ENCODE data around the gene WDR36. TPM values are rescaled to one million over a fixed set of nuclear protein-coding genes. Genes with fewer than 3 reads are reported as not detected.
A peak's percentile ranks its signal among the peaks of the same experiment; 100 is the strongest.

The WDR36 gene
- total and polyA plus RNA-seq, 2 experiments from 2014 or later, result 18.5 to 56.8 TPM

GRCh38 chr5:111173476-111173875 is 81.3 kb downstream of the WDR36 start:
- DNase-seq (ENCODE audit: low spot score) (no peak), ATAC-seq (no peak)
- TF ChIP-seq CTCF (conservative IDR thresholded peaks at IDR 0.05; ENCODE audit: low read depth in 2 of 2) (no peak), ZNF331 (CRISPR knock-in tag; IDR thresholded peaks at IDR 0.05; ENCODE audit: low read depth) (no peak), CREB1 (CRISPR knock-in tag; IDR thresholded peaks at IDR 0.05; ENCODE audit: low read depth) (no peak), JUNB (IDR thresholded peaks at IDR 0.05; ENCODE audit: unreplicated experiment) (no peak), NANOG (IDR thresholded peaks at IDR 0.05; ENCODE audit: borderline replicate concordance) (no peak), ZNF462 (CRISPR knock-in tag; IDR thresholded peaks at IDR 0.05) (no peak), ZNF114 (CRISPR knock-in tag; IDR thresholded peaks at IDR 0.05) (no peak), EZH2 (IDR thresholded peaks at IDR 0.05; ENCODE audit: low read depth, unreplicated experiment) (no peak), POLR2AphosphoS5 (IDR thresholded peaks at IDR 0.05; ENCODE audit: low read depth) (no peak), EZH2phosphoT487 (IDR thresholded peaks at IDR 0.05; ENCODE audit: unreplicated experiment) (no peak), STAT1 (IDR thresholded peaks at IDR 0.05; ENCODE audit: unreplicated experiment) (no peak)
- TF ChIP-seq, protein P1, sequence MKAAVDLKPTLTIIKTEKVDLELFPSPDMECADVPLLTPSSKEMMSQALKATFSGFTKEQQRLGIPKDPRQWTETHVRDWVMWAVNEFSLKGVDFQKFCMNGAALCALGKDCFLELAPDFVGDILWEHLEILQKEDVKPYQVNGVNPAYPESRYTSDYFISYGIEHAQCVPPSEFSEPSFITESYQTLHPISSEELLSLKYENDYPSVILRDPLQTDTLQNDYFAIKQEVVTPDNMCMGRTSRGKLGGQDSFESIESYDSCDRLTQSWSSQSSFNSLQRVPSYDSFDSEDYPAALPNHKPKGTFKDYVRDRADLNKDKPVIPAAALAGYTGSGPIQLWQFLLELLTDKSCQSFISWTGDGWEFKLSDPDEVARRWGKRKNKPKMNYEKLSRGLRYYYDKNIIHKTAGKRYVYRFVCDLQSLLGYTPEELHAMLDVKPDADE (IDR thresholded peaks at IDR 0.05), result no peak
- TF ChIP-seq, protein P2, sequence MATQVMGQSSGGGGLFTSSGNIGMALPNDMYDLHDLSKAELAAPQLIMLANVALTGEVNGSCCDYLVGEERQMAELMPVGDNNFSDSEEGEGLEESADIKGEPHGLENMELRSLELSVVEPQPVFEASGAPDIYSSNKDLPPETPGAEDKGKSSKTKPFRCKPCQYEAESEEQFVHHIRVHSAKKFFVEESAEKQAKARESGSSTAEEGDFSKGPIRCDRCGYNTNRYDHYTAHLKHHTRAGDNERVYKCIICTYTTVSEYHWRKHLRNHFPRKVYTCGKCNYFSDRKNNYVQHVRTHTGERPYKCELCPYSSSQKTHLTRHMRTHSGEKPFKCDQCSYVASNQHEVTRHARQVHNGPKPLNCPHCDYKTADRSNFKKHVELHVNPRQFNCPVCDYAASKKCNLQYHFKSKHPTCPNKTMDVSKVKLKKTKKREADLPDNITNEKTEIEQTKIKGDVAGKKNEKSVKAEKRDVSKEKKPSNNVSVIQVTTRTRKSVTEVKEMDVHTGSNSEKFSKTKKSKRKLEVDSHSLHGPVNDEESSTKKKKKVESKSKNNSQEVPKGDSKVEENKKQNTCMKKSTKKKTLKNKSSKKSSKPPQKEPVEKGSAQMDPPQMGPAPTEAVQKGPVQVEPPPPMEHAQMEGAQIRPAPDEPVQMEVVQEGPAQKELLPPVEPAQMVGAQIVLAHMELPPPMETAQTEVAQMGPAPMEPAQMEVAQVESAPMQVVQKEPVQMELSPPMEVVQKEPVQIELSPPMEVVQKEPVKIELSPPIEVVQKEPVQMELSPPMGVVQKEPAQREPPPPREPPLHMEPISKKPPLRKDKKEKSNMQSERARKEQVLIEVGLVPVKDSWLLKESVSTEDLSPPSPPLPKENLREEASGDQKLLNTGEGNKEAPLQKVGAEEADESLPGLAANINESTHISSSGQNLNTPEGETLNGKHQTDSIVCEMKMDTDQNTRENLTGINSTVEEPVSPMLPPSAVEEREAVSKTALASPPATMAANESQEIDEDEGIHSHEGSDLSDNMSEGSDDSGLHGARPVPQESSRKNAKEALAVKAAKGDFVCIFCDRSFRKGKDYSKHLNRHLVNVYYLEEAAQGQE (IDR thresholded peaks at IDR 0.05; ENCODE audit: unreplicated experiment), result no peak
- H3K4me1 ChIP-seq (ENCODE audit: insufficient read depth), result no peaks in the 10 kb centered on the region; the same call in 1 of the 2 replicates
- peak overlapping the region; percentile 35; the same call in 1 of the 2 replicates for H2AFZ ChIP-seq
- H3K36me3 Mint-ChIP-seq (ENCODE audit: low read depth), result no peaks in the 10 kb centered on the region
- H3K27me3 Mint-ChIP-seq (ENCODE audit: insufficient read depth, low read depth, poor library complexity), result peaks cover 3% of the 10 kb centered on the region
- H3K9me3 Mint-ChIP-seq, result no peaks in the 10 kb centered on the region
- H3K4me3 Mint-ChIP-seq, result no peak overlapping the region
- no peaks in the 10 kb centered on the region for H4K20me1 ChIP-seq (replicated peaks; ENCODE audit: insufficient read depth)
- H3K27me3 ChIP-seq (ENCODE audit: insufficient read depth), result no peaks in the 10 kb centered on the region
- H3K9me2 ChIP-seq (ENCODE audit: insufficient read depth), result no peaks in the 10 kb centered on the region
- H3K79me2 ChIP-seq (replicated peaks; ENCODE audit: insufficient read depth), result no peaks in the 10 kb centered on the region
- H3K27ac Mint-ChIP-seq, result no peak overlapping the region
- peaks cover 3% of the 10 kb centered on the region; the same call in 2 of the 3 replicates for H3K4me1 Mint-ChIP-seq
- H3K4me2 ChIP-seq, result no peak overlapping the region
- H3K27ac ChIP-seq (ENCODE audit: low read depth), result no peak overlapping the region
- H3F3A ChIP-seq (replicated peaks; ENCODE audit: low read depth), result no peaks in the 10 kb centered on the region
- H3K4me3 ChIP-seq, result no peak overlapping the region
- no peaks in the 10 kb centered on the region for H3K36me3 ChIP-seq (ENCODE audit: insufficient read depth)

All from GM23338 (cell line).